ENCODE measurements around the gene LRCOL1.

The LRCOL1 gene

GRCh38 chr12:132592282-132592970, 18.0 kb downstream of the LRCOL1 start:
- no peak overlapping the region for H3K4me3 ChIP-seq (ENCODE audit: control insufficient read depth, low read depth, low read length)
- no peak for DNase-seq (ENCODE audit: low read depth)

GRCh38 chr12:132591107-132591935, 19.1 kb downstream of the LRCOL1 start:
- TF ChIP-seq CTCF (conservative IDR thresholded peaks at IDR 0.05; ENCODE audit: control insufficient read depth, insufficient read depth, low read depth, low read length): no peak
- no peak for DNase-seq (ENCODE audit: low read depth)
- no peak overlapping the region for H3K4me3 ChIP-seq (ENCODE audit: control insufficient read depth, low read depth, low read length)

More at GRCh38 chr12:132592282-132592970, 18.0 kb downstream of the LRCOL1 start:
- no peak for TF ChIP-seq CTCF (conservative IDR thresholded peaks at IDR 0.05; ENCODE audit: control insufficient read depth, insufficient read depth, low read depth, low read length)

- DNase-seq (ENCODE audit: low read depth): no peak
- no peak overlapping the region for H3K4me3 ChIP-seq (ENCODE audit: control insufficient read depth, low read depth, low read length)
- TF ChIP-seq CTCF (conservative IDR thresholded peaks at IDR 0.05; ENCODE audit: control insufficient read depth, insufficient read depth, low read depth, low read length): no peak
Measured at GRCh38 chr12:132588821-132589669, 21.3 kb downstream of the LRCOL1 start.

- H3K4me3 ChIP-seq (ENCODE audit: control insufficient read depth, low read depth, low read length): no peak overlapping the region
- no peak for DNase-seq (ENCODE audit: low read depth)
- TF ChIP-seq CTCF (conservative IDR thresholded peaks at IDR 0.05; ENCODE audit: control insufficient read depth, insufficient read depth, low read depth, low read length): no peak
Measured at GRCh38 chr12:132588319-132588718, 22.1 kb downstream of the LRCOL1 start.

- TF ChIP-seq CTCF (conservative IDR thresholded peaks at IDR 0.05; ENCODE audit: control insufficient read depth, insufficient read depth, low read depth, low read length): no peak
- no peak overlapping the region for H3K4me3 ChIP-seq (ENCODE audit: control insufficient read depth, low read depth, low read length)
- no peak for DNase-seq (ENCODE audit: low read depth)
Measured at GRCh38 chr12:132587781-132588180, 22.6 kb downstream of the LRCOL1 start.

- no peak overlapping the region for H3K4me3 ChIP-seq (ENCODE audit: control insufficient read depth, low read depth, low read length)
- no peak for TF ChIP-seq CTCF (conservative IDR thresholded peaks at IDR 0.05; ENCODE audit: control insufficient read depth, insufficient read depth, low read depth, low read length)
- no peak for DNase-seq (ENCODE audit: low read depth)
Measured at GRCh38 chr12:132586929-132587328, 23.5 kb downstream of the LRCOL1 start.

All from fibroblast of mammary gland (primary cell).